GM12874 (cell line): Measurements from ENCODE around the gene PAM.

ENCODE experiments used
- TF ChIP-seq, protein P1 (sequence below): IDR thresholded peaks from 2 replicates; pipeline ENCODE4 v1.5.1; 2011; ENCODE audit warnings: low read depth, mild to moderate bottlenecking, control low read depth, low read length, moderate library complexity; ENCODE audit not compliant: insufficient read depth

The PAM gene

DNA sequence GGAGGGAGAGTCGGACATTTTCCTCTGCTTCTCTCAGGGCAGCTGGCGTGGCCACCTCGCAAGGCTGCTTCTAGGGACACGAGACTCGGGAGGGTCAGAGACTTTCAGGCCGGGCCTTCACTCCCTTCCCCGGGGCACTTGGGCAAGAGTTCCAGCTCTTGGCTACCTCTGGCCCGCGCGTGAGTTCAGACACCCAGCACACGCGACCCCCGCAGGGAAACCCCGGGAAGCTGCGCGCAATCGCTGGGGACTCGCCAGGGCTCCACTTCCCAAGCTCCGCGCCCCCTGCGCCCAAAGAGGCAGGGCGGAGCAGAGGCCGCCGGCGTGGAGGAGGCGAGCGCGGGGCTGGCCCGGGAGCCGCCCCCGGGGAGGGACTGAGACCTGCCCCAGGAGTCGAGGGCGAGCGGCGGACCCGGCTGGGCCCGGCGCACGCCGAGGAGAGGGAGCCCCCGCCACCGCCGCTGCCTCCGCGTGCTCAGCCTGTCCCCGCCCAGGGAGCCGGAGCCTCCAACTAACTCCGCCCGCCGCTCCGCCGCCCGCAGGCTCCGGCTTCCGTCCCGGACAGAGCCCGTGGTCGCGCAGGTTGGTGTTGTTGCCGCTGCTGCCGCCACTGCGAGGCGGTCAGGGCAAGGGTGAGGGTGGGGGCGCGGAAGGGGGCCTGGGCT lies at the start of gene PAM:
PAM (plus strand) TSS at position 539 of the 665 bp plus-strand sequence. CDS start 110,891 bp downstream, outside the sequence.
- TF ChIP-seq, protein P1, sequence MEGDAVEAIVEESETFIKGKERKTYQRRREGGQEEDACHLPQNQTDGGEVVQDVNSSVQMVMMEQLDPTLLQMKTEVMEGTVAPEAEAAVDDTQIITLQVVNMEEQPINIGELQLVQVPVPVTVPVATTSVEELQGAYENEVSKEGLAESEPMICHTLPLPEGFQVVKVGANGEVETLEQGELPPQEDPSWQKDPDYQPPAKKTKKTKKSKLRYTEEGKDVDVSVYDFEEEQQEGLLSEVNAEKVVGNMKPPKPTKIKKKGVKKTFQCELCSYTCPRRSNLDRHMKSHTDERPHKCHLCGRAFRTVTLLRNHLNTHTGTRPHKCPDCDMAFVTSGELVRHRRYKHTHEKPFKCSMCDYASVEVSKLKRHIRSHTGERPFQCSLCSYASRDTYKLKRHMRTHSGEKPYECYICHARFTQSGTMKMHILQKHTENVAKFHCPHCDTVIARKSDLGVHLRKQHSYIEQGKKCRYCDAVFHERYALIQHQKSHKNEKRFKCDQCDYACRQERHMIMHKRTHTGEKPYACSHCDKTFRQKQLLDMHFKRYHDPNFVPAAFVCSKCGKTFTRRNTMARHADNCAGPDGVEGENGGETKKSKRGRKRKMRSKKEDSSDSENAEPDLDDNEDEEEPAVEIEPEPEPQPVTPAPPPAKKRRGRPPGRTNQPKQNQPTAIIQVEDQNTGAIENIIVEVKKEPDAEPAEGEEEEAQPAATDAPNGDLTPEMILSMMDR: no peak

DNA sequence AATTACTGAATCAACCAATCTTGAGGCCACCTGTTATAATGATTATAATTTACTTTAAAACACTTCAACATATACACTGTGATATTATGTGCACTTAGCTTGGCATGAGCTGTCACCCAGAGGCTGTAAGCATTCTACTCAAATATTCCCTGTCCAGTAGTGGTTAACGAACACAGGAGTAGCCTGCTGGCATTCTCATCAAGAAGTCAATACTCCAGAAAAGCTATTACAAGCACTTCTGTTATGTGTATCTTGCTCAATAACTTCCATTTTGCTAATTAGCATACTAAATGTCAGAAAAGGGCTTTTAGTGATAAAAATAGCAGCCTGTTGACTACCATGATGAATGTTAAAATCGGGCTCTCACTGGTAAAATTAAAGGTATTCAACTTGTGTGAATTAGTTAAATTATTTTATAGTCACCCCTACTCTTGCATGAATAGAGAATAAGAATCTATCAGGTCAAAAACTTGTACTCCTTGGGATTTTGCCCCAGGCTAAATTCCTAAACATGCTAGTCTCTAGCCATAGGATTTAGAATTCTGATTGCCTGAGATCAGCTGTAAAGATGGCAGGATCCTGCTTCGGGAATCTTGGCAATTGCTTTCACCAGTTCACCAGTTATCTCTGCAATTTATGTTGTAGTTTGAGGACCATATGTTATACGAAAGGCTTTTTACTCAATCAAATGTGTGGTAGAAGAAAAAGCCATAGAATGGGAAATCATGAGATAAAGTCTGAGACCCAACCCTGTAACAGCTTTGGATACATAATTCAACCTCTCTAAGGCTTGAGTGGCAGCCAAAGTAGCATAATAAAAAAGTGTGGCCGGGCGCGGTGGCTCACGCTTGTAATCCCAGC lies 43.4 kb upstream of the PAM start:
- TF ChIP-seq, protein P1: no peak

DNA sequence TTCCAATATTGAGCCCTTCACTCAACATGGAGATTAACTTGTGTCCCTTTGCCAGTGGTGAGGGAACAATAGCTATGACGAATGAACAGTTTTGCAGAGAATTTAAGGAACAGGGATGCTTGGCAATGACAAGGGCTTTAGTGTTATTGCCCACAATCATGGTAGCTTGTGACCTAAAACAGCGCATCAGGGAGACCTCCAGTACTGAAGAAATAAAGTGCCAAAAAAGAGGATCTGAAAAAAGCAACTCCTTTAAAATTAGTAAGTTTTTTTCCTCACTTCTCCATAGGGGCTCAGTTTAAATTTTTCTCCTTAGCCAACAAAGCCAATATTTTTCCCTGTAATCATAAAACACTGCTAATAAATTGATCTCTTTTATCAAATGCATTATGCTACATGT lies 41.8 kb upstream of the PAM start:
- TF ChIP-seq, protein P1: no peak

DNA sequence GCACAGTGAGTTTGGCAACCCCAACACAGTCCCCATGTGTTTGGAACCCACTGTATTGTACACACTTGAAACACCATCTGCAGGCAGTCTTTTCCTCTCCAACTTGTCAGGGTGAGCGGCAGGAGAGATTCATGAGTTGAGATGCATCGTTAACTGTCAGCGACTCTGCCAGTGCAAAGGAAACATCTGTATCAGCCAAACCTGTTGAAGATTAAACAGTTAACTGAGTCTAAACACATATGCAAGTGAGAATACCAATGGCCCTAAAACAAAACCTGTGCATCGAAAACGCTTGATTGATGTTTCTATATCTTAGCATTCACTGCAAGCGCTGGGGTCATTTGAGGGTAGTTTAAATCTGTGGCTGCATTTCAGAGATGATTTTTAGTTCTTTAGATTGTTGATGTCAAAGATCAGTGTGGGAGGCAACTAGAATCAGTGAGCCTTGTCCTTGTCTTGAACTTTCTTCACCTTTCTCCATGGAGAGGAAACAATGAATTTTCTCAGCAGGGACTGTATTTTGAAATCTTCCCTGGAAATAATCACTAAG lies 41.3 kb upstream of the PAM start:
- TF ChIP-seq, protein P1: no peak

DNA sequence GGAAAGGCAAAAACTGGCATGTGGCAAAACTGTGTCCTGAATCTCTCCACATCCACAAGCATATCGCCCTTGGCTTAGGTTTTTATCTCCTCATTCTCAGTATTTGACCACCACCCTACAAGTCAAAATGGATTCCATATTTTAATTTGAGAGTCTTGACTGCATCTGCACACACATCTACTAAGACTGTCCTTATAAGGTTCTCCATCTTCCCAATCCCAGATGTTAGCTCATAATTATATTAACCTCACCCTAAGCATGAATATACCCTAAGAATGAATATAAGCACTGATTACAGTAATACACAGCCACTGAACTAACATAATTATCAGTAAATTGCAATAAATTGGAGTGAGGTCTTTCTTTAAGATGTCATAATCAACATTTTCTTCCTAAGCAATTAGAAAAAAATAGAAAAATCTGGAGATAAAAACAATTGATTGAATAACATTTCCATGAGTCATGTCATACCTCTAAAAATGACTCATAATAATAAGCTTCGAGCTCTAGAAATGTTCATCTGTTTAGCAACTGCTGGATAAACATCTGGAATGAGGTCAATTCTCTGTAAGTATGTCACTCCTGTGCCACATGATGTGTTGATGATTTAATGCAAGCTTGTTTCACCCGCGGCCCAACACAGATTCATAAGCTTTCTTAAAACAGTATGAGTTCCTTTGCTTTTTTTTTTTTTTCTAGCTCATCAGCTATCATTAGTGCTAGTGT lies 39.9 kb upstream of the PAM start:
- TF ChIP-seq, protein P1: no peak

DNA sequence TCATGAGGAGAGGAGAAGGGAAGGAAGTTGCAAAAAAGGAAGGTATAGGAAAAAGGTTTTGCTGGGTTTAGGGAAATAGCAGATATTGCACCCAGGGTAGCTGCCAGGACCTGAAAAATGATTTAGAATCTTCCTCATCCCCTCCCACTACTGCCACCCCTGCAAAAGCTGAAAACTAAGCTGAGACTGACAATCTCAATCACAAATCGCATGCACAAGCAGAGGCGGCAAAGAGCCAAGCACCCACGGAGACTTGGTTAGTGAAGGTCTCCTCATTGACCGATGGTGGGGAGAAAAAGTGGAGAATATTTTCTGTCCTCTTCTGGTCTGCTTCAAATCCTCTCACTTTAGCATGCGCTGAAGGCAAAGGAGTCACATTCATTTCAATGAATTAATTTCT lies 39.1 kb upstream of the PAM start:
- TF ChIP-seq, protein P1: no peak

DNA sequence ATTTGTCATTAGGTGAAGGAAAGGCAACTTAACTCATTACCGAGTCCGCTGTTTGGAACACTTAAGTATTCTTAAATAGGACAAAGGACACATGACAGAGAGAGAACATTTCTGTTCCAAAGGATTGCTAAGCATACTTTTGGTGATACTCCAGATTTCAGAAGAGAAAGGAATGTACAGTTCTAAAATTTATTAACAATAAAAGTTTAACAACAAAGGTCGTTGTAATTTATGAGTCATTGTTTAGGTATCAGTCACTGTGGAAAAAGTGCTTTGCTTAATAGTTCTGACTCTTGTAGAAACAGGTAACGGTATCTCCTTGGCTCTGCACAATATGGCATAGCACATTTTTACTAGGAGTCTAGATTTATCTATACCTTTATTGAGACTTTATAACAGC lies 36.3 kb upstream of the PAM start:
- TF ChIP-seq, protein P1: no peak
